Lung (tissue), 12 donors: ENCODE data around the gene RPP21. TPM values are rescaled to one million over a fixed set of nuclear protein-coding genes. Genes with fewer than 3 reads are reported as not detected.

Experiments
- ATAC-seq: fragments of 200-7000 bp; cut with Tn5 transposase; one replicate; pipeline ENCODE4 v1.9.1; 2020; ENCODE audit warnings: moderate number of reproducible peaks; ENCODE audit not compliant: insufficient read depth, low FRiP score
- DNase-seq, 3 donors: peaks; one replicate each; pipeline ENCODE4 v3.0.0-alpha.2; 2013 to 2017
- H3K27ac ChIP-seq, 2 donors: one replicate each; pipeline ENCODE4 v1.5.1; 2013; ENCODE audit warnings: mild to moderate bottlenecking in 2 of 2, moderate library complexity in 2 of 2, control low read depth in 1 of 2, inconsistent platforms in 1 of 2, low read depth in 1 of 2, low read length in 1 of 2
- H3K27me3 ChIP-seq, 3 donors: one replicate each; pipeline ENCODE4 v1.5.1; 2013; ENCODE audit warnings: low read length in 2 of 3; ENCODE audit not compliant: control insufficient read depth in 3 of 3, insufficient read depth in 3 of 3
- H3K36me3 ChIP-seq, 4 donors: one replicate each; pipeline ENCODE4 v1.5.1; 2013; ENCODE audit warnings: low read length in 4 of 4, mild to moderate bottlenecking in 1 of 4, moderate library complexity in 1 of 4; ENCODE audit not compliant: control insufficient read depth in 4 of 4, insufficient read depth in 4 of 4
- H3K4me1 ChIP-seq, 5 donors: one replicate each; pipeline ENCODE4 v1.5.1; 2013; ENCODE audit warnings: low read length in 5 of 5, mild to moderate bottlenecking in 2 of 5, moderate library complexity in 1 of 5; ENCODE audit not compliant: control insufficient read depth in 5 of 5, insufficient read depth in 5 of 5
- H3K4me3 ChIP-seq: one replicate; pipeline ENCODE4 v1.5.1; 2013; ENCODE audit warnings: mild to moderate bottlenecking, control low read depth, moderate library complexity
- H3K9ac ChIP-seq, 2 donors: one replicate each; pipeline ENCODE4 v1.5.1; 2013; ENCODE audit warnings: low read length in 2 of 2, control low read depth in 1 of 2; ENCODE audit not compliant: insufficient read depth in 1 of 2
- H3K9me3 ChIP-seq, 4 donors: one replicate each; pipeline ENCODE4 v1.5.1; 2013; ENCODE audit warnings: low read length in 3 of 4, mild to moderate bottlenecking in 1 of 4, moderate library complexity in 1 of 4; ENCODE audit not compliant: control insufficient read depth in 4 of 4, insufficient read depth in 3 of 4
- WGBS, 2 donors: extraction: QIAGEN DNeasy Blood & Tissue Kit; methylation state at CpG; one replicate each; pipeline ENCODE4 v1.1.7; 2013; 5-methylcytosine and 5-hydroxymethylcytosine counted together
- polyA plus RNA-seq, 2 donors: library from polyadenylated mRNA; stranded (reverse); fragments of 200-250 nt; gene quantifications; one replicate each; pipeline ENCODE4 v1.2.1, GENCODE V29; 2013
- total RNA-seq, 2 donors: library from RNA; depleted of rRNA in 1 of 2; stranded (reverse); fragments of >200 nt in 1 of 2; gene quantifications; one replicate each; pipeline ENCODE4 v1.2.1, GENCODE V29; 2014 to 2021
- TF ChIP-seq, protein P1 (sequence below): IDR thresholded peaks from 2 replicates; pipeline ENCODE4 v1.5.1; 2012; ENCODE audit warnings: mild to moderate bottlenecking; ENCODE audit errors: control extremely low read depth, extremely low read depth
- donor health status: control.
- donor health status: control.
- donor health status: Bipolar disorder and iron deficiency.
- donor health status: healthy.
- donor health status: DM: yes; HTN: yes; CAD: no.

The RPP21 gene
- total and polyA plus RNA-seq, 4 donors = 13.3 to 141 (median 48.8) TPM

- TF ChIP-seq, protein P1, sequence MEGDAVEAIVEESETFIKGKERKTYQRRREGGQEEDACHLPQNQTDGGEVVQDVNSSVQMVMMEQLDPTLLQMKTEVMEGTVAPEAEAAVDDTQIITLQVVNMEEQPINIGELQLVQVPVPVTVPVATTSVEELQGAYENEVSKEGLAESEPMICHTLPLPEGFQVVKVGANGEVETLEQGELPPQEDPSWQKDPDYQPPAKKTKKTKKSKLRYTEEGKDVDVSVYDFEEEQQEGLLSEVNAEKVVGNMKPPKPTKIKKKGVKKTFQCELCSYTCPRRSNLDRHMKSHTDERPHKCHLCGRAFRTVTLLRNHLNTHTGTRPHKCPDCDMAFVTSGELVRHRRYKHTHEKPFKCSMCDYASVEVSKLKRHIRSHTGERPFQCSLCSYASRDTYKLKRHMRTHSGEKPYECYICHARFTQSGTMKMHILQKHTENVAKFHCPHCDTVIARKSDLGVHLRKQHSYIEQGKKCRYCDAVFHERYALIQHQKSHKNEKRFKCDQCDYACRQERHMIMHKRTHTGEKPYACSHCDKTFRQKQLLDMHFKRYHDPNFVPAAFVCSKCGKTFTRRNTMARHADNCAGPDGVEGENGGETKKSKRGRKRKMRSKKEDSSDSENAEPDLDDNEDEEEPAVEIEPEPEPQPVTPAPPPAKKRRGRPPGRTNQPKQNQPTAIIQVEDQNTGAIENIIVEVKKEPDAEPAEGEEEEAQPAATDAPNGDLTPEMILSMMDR = no peak
- peaks cover 4 to 6% (median 5%) of the 10 kb centered on the region in 4 donors for H3K36me3 ChIP-seq
- H3K4me3 ChIP-seq = no peak overlapping the region
- no peak overlapping the region for H3K9ac ChIP-seq
- H3K9me3 ChIP-seq = no peaks in the 10 kb centered on the region
- 52 to 76% methylated on average over 3 of the region's 3 CpGs for WGBS, 2 donors
- no peaks in the 10 kb centered on the region for H3K27me3 ChIP-seq
- no peak overlapping the region for H3K27ac ChIP-seq
- peaks cover 0 to 6% (median 5%) of the 10 kb centered on the region in 5 donors for H3K4me1 ChIP-seq
- no peak for ATAC-seq
- no peak for DNase-seq
Observed at GRCh38 chr6:30348957-30349356, 4.0 kb downstream of the RPP21 start.

DNA sequence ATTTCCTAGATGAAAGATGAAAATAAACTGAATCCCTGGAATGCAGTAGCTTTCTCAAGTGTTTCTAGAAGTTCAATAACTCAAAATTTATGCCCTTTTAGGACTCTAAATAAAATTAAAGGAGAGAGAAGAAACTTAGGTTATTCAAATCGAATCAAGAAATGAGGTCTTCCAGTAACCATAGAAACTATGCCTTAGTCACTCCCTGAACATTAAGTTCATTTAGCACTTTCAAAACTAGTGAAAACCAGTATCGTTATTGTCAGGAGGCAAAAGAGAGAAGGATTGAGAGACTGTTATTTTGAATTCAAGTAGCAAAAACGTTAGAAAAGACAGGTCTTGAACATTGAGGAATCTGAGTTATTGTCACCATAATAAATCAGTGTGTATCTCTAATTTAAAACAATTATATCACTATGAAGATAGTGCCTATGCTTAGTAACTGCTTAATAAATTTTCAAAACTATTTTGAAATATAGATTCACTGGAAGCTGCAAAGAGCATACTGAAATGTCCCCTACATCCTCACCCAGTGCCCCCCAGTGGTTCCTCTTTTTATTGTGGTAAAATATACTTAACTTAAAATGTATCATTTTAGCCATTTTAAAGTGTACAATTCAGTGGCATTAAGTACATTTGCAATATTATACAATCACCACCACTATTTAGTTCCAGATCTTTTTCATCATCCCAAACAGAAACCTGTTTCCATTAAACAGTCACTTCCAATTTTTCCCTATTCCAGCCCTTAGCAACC, 4.6 kb downstream of the RPP21 start:
- no peak for DNase-seq
- 58 to 82% methylated on average over 3 of the region's 3 CpGs for WGBS, 2 donors
- TF ChIP-seq, protein P1 = no peak
- H3K27ac ChIP-seq = no peak overlapping the region
- peaks cover 0 to 6% (median 5%) of the 10 kb centered on the region in 5 donors for H3K4me1 ChIP-seq
- no peaks in the 10 kb centered on the region for H3K9me3 ChIP-seq
- H3K27me3 ChIP-seq = no peaks in the 10 kb centered on the region
- peaks cover 4 to 6% (median 5%) of the 10 kb centered on the region in 4 donors for H3K36me3 ChIP-seq
- no peak overlapping the region for H3K9ac ChIP-seq
- no peak for ATAC-seq
- no peak overlapping the region for H3K4me3 ChIP-seq

DNA sequence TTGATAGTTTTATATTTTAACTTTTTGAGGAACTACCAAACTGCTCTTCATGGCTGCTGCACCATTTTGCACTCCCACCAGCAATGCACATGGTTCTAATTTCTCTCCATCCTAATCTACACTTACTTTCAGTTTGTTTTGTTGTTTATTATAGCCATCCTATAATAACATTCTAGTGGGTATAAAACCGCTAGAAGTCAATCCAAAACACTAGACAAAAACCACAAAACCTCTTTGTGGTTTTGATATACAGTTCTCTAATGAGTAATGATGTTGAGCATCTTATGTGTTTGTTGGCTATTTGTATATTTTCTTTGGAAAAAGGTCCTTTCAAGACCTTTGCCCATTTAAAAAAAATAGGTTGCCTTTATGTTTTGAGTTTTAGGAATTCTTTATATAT, 5.6 kb downstream of the RPP21 start:
- ATAC-seq (no peak), DNase-seq (no peak)
- TF ChIP-seq, protein P1 = no peak
- 25 to 35% methylated on average over 1 of the region's 1 CpG for WGBS, 2 donors
- H3K27ac ChIP-seq = no peak overlapping the region
- H3K9ac ChIP-seq = no peak overlapping the region
- H3K4me1 ChIP-seq = peaks cover 0 to 6% (median 5%) of the 10 kb centered on the region in 5 donors
- H3K36me3 ChIP-seq = peaks cover 4 to 6% (median 5%) of the 10 kb centered on the region in 4 donors
- no peaks in the 10 kb centered on the region for H3K9me3 ChIP-seq
- H3K27me3 ChIP-seq = peaks cover 0 to 2% (median 0%) of the 10 kb centered on the region in 3 donors
- H3K4me3 ChIP-seq = no peak overlapping the region
